IPS-15b (cell line): ENCODE measurements around the gene SMIM5.

Experiments
- H3K27me3 ChIP-seq: one replicate; pipeline ENCODE4 v1.6.1; 2013; ENCODE audit warnings: low read length; ENCODE audit not compliant: control insufficient read depth, insufficient read depth
- H3K36me3 ChIP-seq: one replicate; pipeline ENCODE4 v1.6.1; 2013; ENCODE audit warnings: low read length; ENCODE audit not compliant: control insufficient read depth, insufficient read depth
- H3K4me1 ChIP-seq: one replicate; pipeline ENCODE4 v1.6.1; 2013; ENCODE audit warnings: mild to moderate bottlenecking, low read length; ENCODE audit not compliant: control insufficient read depth, insufficient read depth
- H3K4me3 ChIP-seq: one replicate; pipeline ENCODE4 v1.5.1; 2013; ENCODE audit warnings: low read depth, low read length
- H3K9ac ChIP-seq: one replicate; pipeline ENCODE4 v1.6.1; 2013; ENCODE audit warnings: low read depth, mild to moderate bottlenecking, low read length
- H3K9me3 ChIP-seq: one replicate; pipeline ENCODE4 v1.6.1; 2013; ENCODE audit warnings: mild to moderate bottlenecking, low read length; ENCODE audit not compliant: control insufficient read depth, insufficient read depth

SMIM5 gene

GRCh38 chr17:75630071-75630917 lies 2.9 kb upstream of the SMIM5 start:
- H3K9ac ChIP-seq = no peak overlapping the region
- H3K36me3 ChIP-seq = peaks cover 11% of the 10 kb centered on the region
- peaks cover 4% of the 10 kb centered on the region for H3K4me1 ChIP-seq
- no peak overlapping the region for H3K4me3 ChIP-seq
- H3K9me3 ChIP-seq = no peaks in the 10 kb centered on the region
- H3K27me3 ChIP-seq = no peaks in the 10 kb centered on the region

DNA sequence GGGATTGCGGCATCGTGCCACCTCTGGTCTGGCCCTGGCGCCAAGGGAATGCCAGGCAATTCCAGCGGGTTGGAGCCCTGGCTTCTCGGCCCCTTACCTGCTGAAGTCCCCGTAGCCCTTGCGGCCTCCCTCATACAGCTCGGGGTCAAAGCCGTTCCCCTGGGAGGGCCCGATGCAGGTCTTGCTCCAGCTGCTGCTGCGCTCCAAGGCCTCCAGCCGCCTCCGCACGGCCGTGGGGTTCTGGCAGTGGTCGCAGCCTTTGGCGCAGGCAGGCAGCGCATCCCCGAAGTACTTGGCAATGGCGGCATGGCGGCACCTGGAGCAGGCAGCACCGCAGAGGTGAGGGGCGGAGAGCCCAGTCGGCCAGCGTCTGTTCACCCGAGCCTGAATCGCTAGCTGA lies 1.9 kb upstream of the SMIM5 start:
- H3K36me3 ChIP-seq = peaks cover 10% of the 10 kb centered on the region
- peaks cover 4% of the 10 kb centered on the region for H3K4me1 ChIP-seq
- no peaks in the 10 kb centered on the region for H3K27me3 ChIP-seq
- no peaks in the 10 kb centered on the region for H3K9me3 ChIP-seq
- H3K9ac ChIP-seq = no peak overlapping the region
- H3K4me3 ChIP-seq = no peak overlapping the region

DNA sequence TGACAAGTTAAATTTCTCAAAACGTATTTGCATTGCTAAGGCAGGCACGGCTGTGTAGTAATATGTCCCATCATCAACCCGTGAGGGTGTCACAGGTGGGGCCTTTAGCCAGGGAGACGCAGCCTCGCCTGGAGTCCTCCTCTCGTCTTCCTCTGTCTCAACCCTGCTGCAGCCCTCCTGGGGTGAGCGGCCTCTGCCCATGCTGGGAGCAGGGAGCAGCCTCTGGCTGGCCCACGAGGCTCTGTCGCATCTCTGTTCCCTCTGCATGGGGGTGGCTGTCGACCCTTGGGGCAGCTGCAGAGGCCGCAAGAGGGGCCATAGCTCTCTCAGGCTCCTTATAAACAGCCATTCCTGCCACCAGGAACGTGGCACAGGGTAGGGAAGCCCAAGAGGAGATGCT lies 806 bp upstream of the SMIM5 start:
- Histone ChIP-seq H3K27me3 (no peaks in the 10 kb centered on the region), H3K9me3 (no peaks in the 10 kb centered on the region), H3K9ac (no peak overlapping the region), H3K36me3 (peaks cover 10% of the 10 kb centered on the region), H3K4me1 (peaks cover 4% of the 10 kb centered on the region), H3K4me3 (no peak overlapping the region)

GRCh38 chr17:75633486-75634375 lies 497 bp downstream of the SMIM5 start:
- peaks cover 10% of the 10 kb centered on the region for H3K36me3 ChIP-seq
- H3K9me3 ChIP-seq = no peaks in the 10 kb centered on the region
- H3K4me1 ChIP-seq = peaks cover 4% of the 10 kb centered on the region
- no peak overlapping the region for H3K9ac ChIP-seq
- no peak overlapping the region for H3K4me3 ChIP-seq
- no peaks in the 10 kb centered on the region for H3K27me3 ChIP-seq

GRCh38 chr17:75634376-75634740 lies 1.1 kb downstream of the SMIM5 start:
- Histone ChIP-seq H3K4me1 (peaks cover 4% of the 10 kb centered on the region), H3K36me3 (peaks cover 10% of the 10 kb centered on the region), H3K9me3 (no peaks in the 10 kb centered on the region), H3K9ac (no peak overlapping the region), H3K4me3 (no peak overlapping the region), H3K27me3 (no peaks in the 10 kb centered on the region)

- Histone ChIP-seq H3K9ac (no peak overlapping the region), H3K9me3 (no peaks in the 10 kb centered on the region)
Observed at GRCh38 chr17:75634754-75635609, 1.7 kb downstream of the SMIM5 start.

GRCh38 chr17:75635610-75636202 lies 2.5 kb downstream of the SMIM5 start:
- no peaks in the 10 kb centered on the region for H3K27me3 ChIP-seq
- H3K4me1 ChIP-seq = peaks cover 4% of the 10 kb centered on the region
- H3K36me3 ChIP-seq = peaks cover 10% of the 10 kb centered on the region
- H3K9me3 ChIP-seq = no peaks in the 10 kb centered on the region
- H3K4me3 ChIP-seq = no peak overlapping the region
- H3K9ac ChIP-seq = no peak overlapping the region

More at GRCh38 chr17:75634754-75635609, 1.7 kb downstream of the SMIM5 start:
- Histone ChIP-seq H3K4me3 (no peak overlapping the region), H3K36me3 (peaks cover 10% of the 10 kb centered on the region), H3K27me3 (no peaks in the 10 kb centered on the region), H3K4me1 (peaks cover 4% of the 10 kb centered on the region)

DNA sequence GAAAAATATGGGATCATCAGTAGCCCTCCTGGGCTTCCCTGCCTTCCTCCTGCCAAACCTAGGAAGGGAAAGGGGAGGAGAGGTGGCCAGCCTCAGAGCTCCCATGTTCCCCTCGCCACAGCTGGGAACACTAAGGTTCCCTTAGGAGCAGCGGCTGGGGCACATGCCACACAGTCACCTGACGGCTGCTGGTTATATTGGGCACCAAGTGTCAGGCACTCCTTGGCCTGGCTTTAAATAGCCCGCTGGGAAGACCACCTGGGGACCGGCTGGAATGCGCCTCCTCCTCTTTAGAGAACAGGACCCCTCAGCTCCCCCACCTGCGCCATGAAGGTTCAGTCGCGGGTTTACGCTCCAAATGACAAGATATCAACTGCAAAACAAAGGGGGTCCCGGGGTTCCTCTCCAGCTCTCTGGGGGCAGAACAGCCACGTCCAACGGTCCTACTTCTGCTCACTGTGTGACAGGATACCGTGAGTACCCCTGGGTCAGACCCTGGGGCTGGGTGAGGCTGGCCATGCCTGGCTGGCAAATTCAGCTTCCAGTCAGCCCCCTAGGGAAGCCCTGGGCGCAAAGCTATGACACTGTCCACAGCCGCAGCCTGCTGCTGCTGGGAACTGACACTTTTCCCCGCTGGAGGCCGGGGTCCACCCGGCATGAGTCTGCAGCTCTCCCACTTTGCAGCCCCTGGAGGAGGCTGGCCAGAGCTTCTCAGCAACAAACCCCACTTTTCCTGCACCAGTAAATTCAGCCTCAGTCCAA lies 3.3 kb downstream of the SMIM5 start:
- H3K4me1 ChIP-seq = peaks cover 4% of the 10 kb centered on the region
- no peaks in the 10 kb centered on the region for H3K27me3 ChIP-seq
- no peak overlapping the region for H3K4me3 ChIP-seq
- H3K9me3 ChIP-seq = no peaks in the 10 kb centered on the region
- H3K9ac ChIP-seq = no peak overlapping the region
- H3K36me3 ChIP-seq = peaks cover 4% of the 10 kb centered on the region

- H3K27me3 ChIP-seq = no peaks in the 10 kb centered on the region
- no peaks in the 10 kb centered on the region for H3K36me3 ChIP-seq
- no peak overlapping the region for H3K4me3 ChIP-seq
- H3K4me1 ChIP-seq = peaks cover 4% of the 10 kb centered on the region
- H3K9ac ChIP-seq = no peak overlapping the region
- H3K9me3 ChIP-seq = no peaks in the 10 kb centered on the region
Observed at GRCh38 chr17:75637143-75637538, 3.9 kb downstream of the SMIM5 start.

DNA sequence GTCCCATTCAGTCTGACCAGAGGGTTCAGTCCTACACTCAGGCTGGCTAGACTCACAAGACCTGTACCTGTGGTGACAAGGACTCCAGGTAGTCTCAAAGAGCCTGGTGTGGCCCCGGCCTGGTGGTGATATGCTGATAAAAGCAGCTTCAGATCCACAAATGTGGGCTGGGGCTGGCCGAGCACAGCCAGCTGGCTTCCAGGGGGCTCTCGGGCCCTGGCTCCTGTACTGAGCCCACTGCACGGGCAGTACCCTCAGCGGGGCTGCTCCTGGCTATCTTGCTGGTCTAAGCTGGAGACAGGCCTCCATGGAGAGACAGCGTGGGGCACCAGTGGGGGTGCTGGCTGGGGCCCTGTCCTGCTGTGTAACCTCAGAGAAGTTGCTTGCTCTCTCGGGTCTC lies 4.3 kb downstream of the SMIM5 start:
- H3K9me3 ChIP-seq = no peaks in the 10 kb centered on the region
- H3K27me3 ChIP-seq = no peaks in the 10 kb centered on the region
- H3K4me3 ChIP-seq = no peak overlapping the region
- peaks cover 5% of the 10 kb centered on the region for H3K4me1 ChIP-seq
- H3K9ac ChIP-seq = no peak overlapping the region
- no peaks in the 10 kb centered on the region for H3K36me3 ChIP-seq
